Right atrium auricular region (tissue), 2 donors: ENCODE data around the gene TEX101. TPM values are rescaled to one million over a fixed set of nuclear protein-coding genes. Genes with fewer than 3 reads are reported as not detected.
"Not testable (repeated sequence)": the region's sequence is repeated elsewhere in the genome, so short reads cannot be mapped to it uniquely, and the experiment has no call there.

Experiments used
- DNase-seq: peaks from one replicate; pipeline ENCODE4 v3.0.0-alpha.2; 2019; ENCODE audit warnings: low spot score
- H3K27ac ChIP-seq, 2 donors: fragments of 200-600 bp; sonication (generic); 1 replicate in 1 of 2; 2 replicates in 1 of 2; pipeline ENCODE4 v1.5.1; 2016 to 2019
- H3K27me3 ChIP-seq, 2 donors: fragments of 200-600 bp; sonication (generic); one replicate each; pipeline versions ENCODE4 v1.5.1 to v1.6.0; 2017 to 2019
- H3K36me3 ChIP-seq: fragments of 200-600 bp; sonication (generic); one replicate; pipeline ENCODE4 v1.5.1; 2016
- H3K4me1 ChIP-seq, 2 donors: fragments of 200-600 bp; sonication (generic); one replicate each; pipeline versions ENCODE4 v1.5.1 to v1.6.0; 2017 to 2019
- H3K4me3 ChIP-seq, 2 donors: fragments of 200-600 bp; sonication (generic); 1 replicate in 1 of 2; 2 replicates in 1 of 2; pipeline ENCODE4 v1.5.1; 2017 to 2019; ENCODE audit warnings: mild to moderate bottlenecking in 1 of 2, moderate library complexity in 1 of 2
- H3K9me3 ChIP-seq, 2 donors: fragments of 200-600 bp; sonication (generic); one replicate each; pipeline ENCODE4 v1.5.1; 2019
- total RNA-seq, 2 donors: library from RNA; depleted of rRNA; stranded (reverse); fragments of >200 nt; gene quantifications; one replicate each; pipeline ENCODE4 v1.1.0, GENCODE V29; 2016
- TF ChIP-seq, protein P1 (sequence below), 2 donors: fragments of 200-600 bp; sonication (generic); IDR thresholded peaks; one replicate each; pipeline ENCODE4 v1.5.1; 2019; ENCODE audit warnings: antibody characterized with exemption in 2 of 2

TEX101 gene
- total RNA-seq, 2 donors from 2014 or later: not detected

DNA sequence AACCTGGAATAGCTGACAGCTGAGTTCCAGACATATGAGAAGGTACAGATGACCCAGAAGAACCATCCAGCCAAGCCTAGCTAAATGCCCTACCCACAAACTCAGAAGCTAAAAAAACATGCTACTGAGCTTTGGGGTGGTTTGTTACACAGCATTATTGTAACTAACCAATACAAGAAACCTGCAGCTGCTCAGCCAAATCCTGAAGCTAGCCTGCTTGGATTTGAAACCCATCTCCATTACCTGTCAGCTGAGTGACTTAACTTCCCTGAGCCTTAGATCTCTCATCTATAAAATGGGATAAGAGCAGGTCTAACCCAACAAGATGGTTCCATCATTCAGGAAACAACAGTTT is 25.0 kb downstream of the TEX101 start:
- H3K4me3 ChIP-seq: no peak overlapping the region
- peaks cover 0 to 13% of the 10 kb centered on the region in 2 donors for H3K4me1 ChIP-seq
- no peaks in the 10 kb centered on the region for H3K9me3 ChIP-seq
- H3K27me3 ChIP-seq: no peaks in the 10 kb centered on the region
- H3K36me3 ChIP-seq: no peaks in the 10 kb centered on the region
- TF ChIP-seq, protein P1, sequence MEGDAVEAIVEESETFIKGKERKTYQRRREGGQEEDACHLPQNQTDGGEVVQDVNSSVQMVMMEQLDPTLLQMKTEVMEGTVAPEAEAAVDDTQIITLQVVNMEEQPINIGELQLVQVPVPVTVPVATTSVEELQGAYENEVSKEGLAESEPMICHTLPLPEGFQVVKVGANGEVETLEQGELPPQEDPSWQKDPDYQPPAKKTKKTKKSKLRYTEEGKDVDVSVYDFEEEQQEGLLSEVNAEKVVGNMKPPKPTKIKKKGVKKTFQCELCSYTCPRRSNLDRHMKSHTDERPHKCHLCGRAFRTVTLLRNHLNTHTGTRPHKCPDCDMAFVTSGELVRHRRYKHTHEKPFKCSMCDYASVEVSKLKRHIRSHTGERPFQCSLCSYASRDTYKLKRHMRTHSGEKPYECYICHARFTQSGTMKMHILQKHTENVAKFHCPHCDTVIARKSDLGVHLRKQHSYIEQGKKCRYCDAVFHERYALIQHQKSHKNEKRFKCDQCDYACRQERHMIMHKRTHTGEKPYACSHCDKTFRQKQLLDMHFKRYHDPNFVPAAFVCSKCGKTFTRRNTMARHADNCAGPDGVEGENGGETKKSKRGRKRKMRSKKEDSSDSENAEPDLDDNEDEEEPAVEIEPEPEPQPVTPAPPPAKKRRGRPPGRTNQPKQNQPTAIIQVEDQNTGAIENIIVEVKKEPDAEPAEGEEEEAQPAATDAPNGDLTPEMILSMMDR (IDR thresholded peaks at IDR 0.05): no peak
- DNase-seq: no peak
- no peak overlapping the region for H3K27ac ChIP-seq

DNA sequence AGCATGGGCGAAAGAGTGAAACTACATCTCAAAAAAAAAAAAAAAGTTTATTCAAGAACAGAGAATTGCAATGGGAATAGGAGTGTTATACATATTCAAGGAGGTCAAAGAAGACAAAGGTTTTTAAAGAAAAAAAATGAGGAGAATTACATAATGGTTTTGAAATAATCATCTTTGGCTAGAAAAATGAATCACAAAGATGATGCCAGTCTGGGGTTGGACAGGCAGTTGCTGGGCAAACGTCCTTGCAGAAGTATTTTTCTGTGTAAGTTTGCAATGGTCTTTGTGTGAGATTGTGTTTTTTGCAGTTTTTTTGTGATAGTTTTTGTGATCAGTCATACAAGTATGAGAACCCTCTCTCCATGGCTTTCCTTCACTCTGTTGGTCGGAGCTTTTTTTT is 27.0 kb downstream of the TEX101 start:
- peaks cover 0 to 13% of the 10 kb centered on the region in 2 donors for H3K4me1 ChIP-seq
- H3K27me3 ChIP-seq: no peaks in the 10 kb centered on the region
- TF ChIP-seq, protein P1 (IDR thresholded peaks at IDR 0.05): no peak
- H3K4me3 ChIP-seq: no peak overlapping the region
- no peaks in the 10 kb centered on the region for H3K9me3 ChIP-seq
- DNase-seq: no peak
- H3K27ac ChIP-seq: no peak overlapping the region
- no peaks in the 10 kb centered on the region for H3K36me3 ChIP-seq

DNA sequence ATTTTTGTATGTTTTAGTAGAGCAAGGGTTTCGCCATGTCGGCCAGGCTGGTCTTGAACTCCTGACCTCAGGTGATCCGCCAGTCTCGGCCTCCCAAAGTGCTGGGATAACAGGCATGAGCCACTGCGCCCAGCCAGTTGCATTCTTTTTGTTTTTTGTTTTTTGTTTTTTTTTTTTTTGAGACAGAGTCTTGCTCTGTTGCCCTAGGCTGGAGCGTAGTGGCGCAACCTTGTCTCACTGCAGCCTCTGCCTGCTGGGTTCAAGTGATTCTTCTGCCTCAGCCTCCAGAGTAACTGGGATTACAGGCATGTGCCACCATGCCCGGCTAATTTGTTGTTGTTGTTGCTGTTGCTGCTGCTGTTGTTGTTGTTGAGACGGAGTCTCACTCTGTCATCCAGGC is 29.4 kb downstream of the TEX101 start:
- not testable (repeated sequence) for H3K27ac ChIP-seq, H3K36me3 ChIP-seq, H3K9me3 ChIP-seq, H3K4me1 ChIP-seq, H3K4me3 ChIP-seq, H3K27me3 ChIP-seq, DNase-seq

DNA sequence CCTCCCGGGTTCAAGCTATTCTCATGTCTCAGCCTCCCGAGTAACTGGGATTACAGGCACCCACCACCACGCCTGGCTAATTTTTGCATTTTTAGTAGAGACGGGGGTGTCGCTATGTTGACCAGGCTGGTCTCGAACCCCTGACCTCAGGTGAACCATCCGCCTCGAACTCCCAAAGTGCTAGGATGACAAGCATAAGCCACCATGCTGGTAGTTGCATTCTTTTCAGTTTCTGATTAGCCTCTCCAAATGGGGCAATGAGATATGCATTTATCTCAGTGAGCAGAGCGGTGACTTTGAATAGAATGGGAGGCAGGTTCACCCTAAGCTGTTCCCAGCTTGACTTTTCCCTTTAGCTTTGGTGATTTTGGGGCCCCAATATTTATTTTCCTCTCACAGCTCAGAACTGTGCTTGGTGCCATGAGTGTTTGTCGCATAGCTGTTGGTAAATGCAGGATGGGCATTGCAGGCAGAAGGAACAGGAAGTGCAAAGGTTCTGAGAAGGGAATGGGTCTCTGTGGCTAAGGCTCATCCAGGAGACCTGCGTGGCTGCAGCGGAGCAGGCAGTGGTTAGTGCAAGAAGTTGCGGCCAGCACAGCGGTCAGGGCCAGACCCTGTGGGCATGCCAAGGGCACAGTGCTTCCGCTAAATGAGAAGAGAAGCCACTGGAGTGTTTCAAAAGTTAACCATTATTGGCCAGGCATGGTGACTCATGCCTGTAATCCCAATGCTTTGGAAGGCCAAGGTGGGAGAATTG is 30.0 kb downstream of the TEX101 start:
- H3K27ac ChIP-seq: no peak overlapping the region
- DNase-seq: no peak
- H3K9me3 ChIP-seq: no peaks in the 10 kb centered on the region
- TF ChIP-seq, protein P1 (IDR thresholded peaks at IDR 0.05): no peak
- no peaks in the 10 kb centered on the region for H3K27me3 ChIP-seq
- no peaks in the 10 kb centered on the region for H3K36me3 ChIP-seq
- no peaks in the 10 kb centered on the region for H3K4me1 ChIP-seq
- no peak overlapping the region for H3K4me3 ChIP-seq

DNA sequence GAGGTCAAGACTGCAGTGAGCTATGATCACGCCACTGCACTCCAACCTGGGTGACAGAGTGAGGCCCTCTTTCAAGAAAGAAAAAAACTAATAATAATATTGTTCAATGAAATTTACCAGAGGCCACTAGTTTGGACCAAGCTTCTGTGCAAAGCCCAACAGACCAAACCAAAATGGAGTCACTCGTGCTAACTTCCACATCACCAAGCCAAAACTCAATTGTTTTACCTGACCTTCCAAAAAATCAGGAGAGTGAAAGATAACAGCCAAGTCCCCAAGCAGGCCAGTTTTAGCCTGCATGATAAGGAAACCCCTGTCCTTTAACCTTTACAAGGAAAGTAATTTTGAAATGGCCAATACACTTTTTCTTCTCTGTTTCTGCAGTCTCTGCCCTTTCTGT is 30.7 kb downstream of the TEX101 start:
- no peaks in the 10 kb centered on the region for H3K36me3 ChIP-seq
- TF ChIP-seq, protein P1 (IDR thresholded peaks at IDR 0.05): no peak

DNA sequence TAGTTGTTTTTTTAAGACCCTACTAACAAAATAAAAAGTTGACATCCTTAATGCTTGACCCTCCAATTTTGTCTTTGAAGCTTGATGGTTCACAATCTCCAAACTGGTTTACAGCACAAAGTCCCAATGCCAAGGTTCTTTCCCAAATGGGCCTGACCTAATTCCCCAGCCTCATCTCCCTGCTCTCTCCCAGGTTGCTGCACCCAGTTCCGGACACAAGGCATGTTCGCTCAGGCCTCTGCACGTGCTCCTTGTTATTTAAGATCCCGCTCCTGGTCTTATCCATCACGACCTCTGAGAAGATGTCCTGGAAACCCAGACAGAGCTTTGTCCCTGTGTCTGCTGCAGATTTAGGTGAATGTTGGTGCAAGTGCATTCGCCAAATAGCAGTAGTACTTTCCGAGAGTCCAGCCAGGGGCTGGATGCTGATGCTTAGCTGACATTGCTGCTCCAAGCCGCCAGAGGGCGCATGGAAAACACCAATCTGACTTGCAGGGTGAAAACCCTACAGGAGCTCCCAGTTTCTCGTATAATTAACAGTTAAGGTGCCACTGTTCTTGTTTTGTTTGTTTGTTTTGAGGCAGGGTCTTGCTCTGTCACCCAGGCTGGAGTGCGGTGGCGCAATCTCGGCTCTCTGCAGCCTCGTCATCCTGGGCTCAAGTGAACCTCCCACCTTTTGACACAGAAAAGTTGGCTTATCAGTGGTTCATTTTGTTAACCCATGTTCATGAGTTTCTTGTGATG is 32.2 kb downstream of the TEX101 start:
- no peaks in the 10 kb centered on the region for H3K27me3 ChIP-seq
- TF ChIP-seq, protein P1 (IDR thresholded peaks at IDR 0.05): peak; percentile 73 to 98
- DNase-seq: peak; percentile 80
- no peak overlapping the region for H3K27ac ChIP-seq
- H3K9me3 ChIP-seq: no peaks in the 10 kb centered on the region
- no peaks in the 10 kb centered on the region for H3K36me3 ChIP-seq
- H3K4me3 ChIP-seq: no peak overlapping the region
- no peaks in the 10 kb centered on the region for H3K4me1 ChIP-seq

More for the DNA sequence above, 30.7 kb downstream of the TEX101 start:
- no peak for DNase-seq
- Histone ChIP-seq H3K4me3 (no peak overlapping the region), H3K4me1 (no peaks in the 10 kb centered on the region), H3K27ac (no peak overlapping the region), H3K9me3 (no peaks in the 10 kb centered on the region), H3K27me3 (no peaks in the 10 kb centered on the region)
